AG04450 (cell line): ENCODE data around the gene UNK. TPM values are rescaled to one million over a fixed set of nuclear protein-coding genes. Genes with fewer than 3 reads are reported as not detected.
"Not testable (repeated sequence)": the region's sequence is repeated elsewhere in the genome, so short reads cannot be mapped to it uniquely, and the experiment has no call there.

ENCODE experiments used
- CTCF ChIA-PET: fragments of 300-600, 350-600 bp; formaldehyde crosslinking; extraction: SDS; loops from one replicate; lab custom pipeline; 2022; ENCODE audit warnings: antibody characterized with exemption, inconsistent platforms; lab: Charles Lee
- POLR2A ChIA-PET: fragments of 350-600 bp; formaldehyde crosslinking; extraction: SDS; loops from one replicate; lab custom pipeline; 2021; ENCODE audit warnings: antibody characterized with exemption, inconsistent platforms; lab: Yijun Ruan, JAX
- DNase-seq: peaks from one replicate; pipeline ENCODE4 v3.0.0-alpha.2; 2011; ENCODE audit warnings: low read depth, low spot score
- H3K27ac ChIP-seq: one replicate; pipeline ENCODE4 v1.5.1; 2012; ENCODE audit warnings: low read depth, low read length, control low read depth
- H3K27me3 ChIP-seq: one replicate; pipeline ENCODE4 v1.6.0; 2012; ENCODE audit warnings: low read length; ENCODE audit not compliant: control insufficient read depth, insufficient read depth
- H3K4me3 ChIP-seq: 2 replicates; pipeline ENCODE4 v1.5.1; 2011; ENCODE audit warnings: mild to moderate bottlenecking, low read depth, low read length, control low read depth
- H3K9me3 ChIP-seq: 2 replicates; pipeline ENCODE4 v1.5.1; 2012; ENCODE audit warnings: low read length; ENCODE audit not compliant: control insufficient read depth, insufficient read depth
- CTCF ChIP-seq: IDR thresholded peaks from 2 replicates; pipeline ENCODE4 v1.5.1; 2011; ENCODE audit warnings: low read depth, low read length, control low read depth, inconsistent platforms
- polyA plus RNA-seq: library from polyadenylated mRNA; depleted of rRNA; stranded (reverse); fragments of >200 nt; gene quantifications from 2 replicates; pipeline ENCODE4 v1.2.3, GENCODE V29; 2011

The UNK gene
- polyA plus RNA-seq, 1 experiment = 11.4 TPM

GRCh38 chr17:75855310-75856061, 70.9 kb downstream of the UNK start, which contains the start of gene WBP2:
Gene WBP2, minus strand, starts transcription at chr17:75855335. Its CDS starts 38 bp downstream, at chr17:75855297.
- ChIA-PET POLR2A (interaction anchor here (0.5 to 2.1 kb wide), 18 partner anchors 9 to 285 kb away, joined by 3 to 21 read pairs (median 4); partner anchors contain the start of genes FBF1, MRPL38, TRIM47 and TRIM65), CTCF (interaction anchor here (0.6 to 3.5 kb wide), 15 partner anchors 10 to 106 kb away, joined by 3 to 18 read pairs (median 4); no protein-coding TSS in a partner anchor)
- H3K9me3 ChIP-seq = no peaks in the 10 kb centered on the region
- peak; percentile 22; the same call in 1 of the 2 replicates for TF ChIP-seq CTCF
- peak; percentile 99 for DNase-seq
- peak within 1 kb of the TSS; percentile 90 for H3K27ac ChIP-seq
- peak within 1 kb of the TSS; percentile 94 for H3K4me3 ChIP-seq
- no peaks in the 10 kb centered on the region for H3K27me3 ChIP-seq

GRCh38 chr17:75856062-75856756, 71.6 kb downstream of the UNK start:
- 0 out of 2 replicates have a peak, but pooled peaks have one; percentile 11 for TF ChIP-seq CTCF
- Histone ChIP-seq H3K27me3 (no peaks in the 10 kb centered on the region), H3K27ac (peak overlapping the region; percentile 90), H3K4me3 (peak overlapping the region; percentile 94), H3K9me3 (no peaks in the 10 kb centered on the region; the same call in 1 of the 2 replicates)
- POLR2A ChIA-PET = interaction anchor here (0.7 to 2.1 kb wide), 8 partner anchors 8 to 76 kb away, joined by 3 to 21 read pairs (median 8); partner anchors contain the start of genes MRPL38, TRIM47 and TRIM65
- no peak for DNase-seq
- CTCF ChIA-PET = interaction anchor here (1.0 to 3.5 kb wide), 4 partner anchors 10 to 106 kb away, joined by 3 to 18 read pairs (median 4); no protein-coding TSS in a partner anchor

- not testable (repeated sequence) for H3K27ac ChIP-seq, H3K4me3 ChIP-seq, H3K27me3 ChIP-seq, DNase-seq, H3K9me3 ChIP-seq
- POLR2A ChIA-PET = interaction anchor here (0.5 kb wide), 1 partner anchor 27 kb away, joined by 12 read pairs; no protein-coding TSS in a partner anchor
- CTCF ChIA-PET = interaction anchor here (1.2 kb wide), 1 partner anchor 76 kb away, joined by 4 read pairs; no protein-coding TSS in a partner anchor
These were observed 74.8 kb downstream of the UNK start for GRCh38 chr17:75859358-75859757.

- no peaks in the 10 kb centered on the region; the same call in 1 of the 2 replicates for H3K9me3 ChIP-seq
- no peak overlapping the region for H3K4me3 ChIP-seq
- ChIA-PET POLR2A (interaction anchor here (1.4 kb wide), 1 partner anchor 82 kb away, joined by 4 read pairs; a partner anchor contains a TSS), CTCF (interaction anchor here (0.8 to 1.7 kb wide), 7 partner anchors 8 to 41 kb away, joined by 3 to 5 read pairs (median 3); no protein-coding TSS in a partner anchor)
- H3K27ac ChIP-seq = no peak overlapping the region
- TF ChIP-seq CTCF = no peak
- no peaks in the 10 kb centered on the region for H3K27me3 ChIP-seq
- no peak for DNase-seq
These were observed 77.3 kb downstream of the UNK start for GRCh38 chr17:75861927-75862317.

- no peak overlapping the region for H3K4me3 ChIP-seq
- H3K9me3 ChIP-seq = no peaks in the 10 kb centered on the region; the same call in 1 of the 2 replicates
- ChIA-PET POLR2A (interaction anchor here (0.8 to 1.9 kb wide), 4 partner anchors 9 to 84 kb away, joined by 3 to 10 read pairs (median 8); partner anchors contain the start of genes TRIM65 and WBP2), CTCF (interaction anchor here (0.7 to 1.5 kb wide), 4 partner anchors 9 to 81 kb away, joined by 3 to 7 read pairs (median 5); partner anchors contain the start of gene WBP2)
- 0 out of 2 replicates have a peak, but pooled peaks have one; percentile 13 for TF ChIP-seq CTCF
- peak; percentile 82 for DNase-seq
- H3K27me3 ChIP-seq = no peaks in the 10 kb centered on the region
- H3K27ac ChIP-seq = peak overlapping the region; percentile 25
These were observed 79.9 kb downstream of the UNK start for GRCh38 chr17:75864448-75864871.

- H3K27me3 ChIP-seq, DNase-seq, H3K9me3 ChIP-seq, H3K4me3 ChIP-seq: not testable (repeated sequence)
- POLR2A ChIA-PET = interaction anchor here (0.8 to 1.9 kb wide), 4 partner anchors 8 to 85 kb away, joined by 3 to 10 read pairs (median 8); partner anchors contain the start of genes TRIM65 and WBP2
- H3K27ac ChIP-seq = peak overlapping the region; percentile 25
- CTCF ChIA-PET = interaction anchor here (0.6 to 1.5 kb wide), 6 partner anchors 10 to 599 kb away, joined by 3 to 7 read pairs (median 3); partner anchors contain the start of gene WBP2
These were observed 80.3 kb downstream of the UNK start for GRCh38 chr17:75864887-75865286.
